ENCODE data around the gene PROSER3.

The PROSER3 gene

GRCh38 chr19:35739275-35740107 is 18.5 kb upstream of the PROSER3 start:
- no peak for DNase-seq

DNA sequence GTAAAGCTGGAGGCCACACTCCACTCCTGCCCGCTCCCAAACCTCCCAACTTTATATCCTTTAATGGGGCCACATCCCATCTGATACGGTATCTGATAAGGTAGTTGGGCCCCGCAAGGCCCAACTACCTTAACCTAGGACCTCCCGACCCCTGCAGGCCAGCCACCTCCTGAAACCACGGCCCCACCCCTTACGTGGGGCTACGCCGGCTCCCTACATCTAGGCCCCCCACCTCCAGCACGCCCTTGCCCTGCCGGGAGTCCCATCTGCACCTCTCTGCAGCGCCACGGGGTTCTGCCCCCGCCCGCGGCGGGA is 17.9 kb upstream of the PROSER3 start:
- no peak for DNase-seq

GRCh38 chr19:35740423-35741202 is 17.4 kb upstream of the PROSER3 start:
- peak; percentile 99 for DNase-seq

DNA sequence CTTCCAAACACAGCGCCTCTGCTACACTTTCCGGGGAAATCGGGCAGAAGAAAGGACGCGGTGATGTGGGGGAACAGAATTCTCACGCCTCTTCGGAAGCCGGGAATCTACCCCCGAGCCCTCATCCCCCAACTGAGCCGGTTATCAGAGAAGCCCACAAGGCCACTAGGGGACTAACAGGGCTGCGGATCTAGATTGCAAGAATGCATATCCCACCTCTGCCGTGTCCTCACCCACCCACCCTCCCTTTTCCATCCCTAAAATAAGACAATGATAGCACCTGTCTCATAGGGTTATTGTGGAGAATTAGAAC is 16.8 kb upstream of the PROSER3 start:
- no peak for DNase-seq

DNA sequence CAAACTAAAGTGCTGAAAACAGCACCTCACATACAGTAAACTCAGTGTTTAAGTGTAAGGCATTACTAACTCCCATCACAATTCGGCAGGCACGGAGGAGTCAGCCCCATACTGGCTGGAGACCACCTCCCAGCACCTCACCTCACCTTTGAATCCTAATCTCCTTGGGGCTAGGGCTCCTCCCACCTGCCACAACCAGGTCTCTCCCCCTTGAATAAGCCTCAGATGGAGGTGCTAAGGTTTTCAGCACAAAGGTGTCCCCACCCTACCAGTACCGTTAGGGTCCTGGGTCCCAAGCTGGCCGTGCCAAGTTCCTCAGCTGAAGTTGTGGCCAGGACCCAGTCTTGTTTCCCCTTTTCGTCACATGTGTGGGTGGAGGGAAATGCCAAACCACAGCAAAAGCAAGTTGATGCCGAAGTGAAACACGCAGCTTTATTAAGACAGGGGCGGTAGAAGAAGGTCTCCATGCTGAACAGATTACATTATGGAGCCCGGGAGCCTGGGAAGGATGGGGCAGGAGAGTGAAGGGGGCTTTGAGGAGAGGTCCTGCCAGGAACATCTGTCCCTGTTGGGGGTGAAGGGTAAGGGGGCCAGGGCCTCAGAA is 15.8 kb upstream of the PROSER3 start, which contains the start of gene IGFLR1:
IGFLR1 (minus strand) TSS at position 332 of the 604 bp plus-strand sequence. CDS start 1,272 bp downstream, outside the sequence.
- no peak for DNase-seq

GRCh38 chr19:35743640-35744429 is 14.1 kb upstream of the PROSER3 start:
- DNase-seq, result no peak

DNA sequence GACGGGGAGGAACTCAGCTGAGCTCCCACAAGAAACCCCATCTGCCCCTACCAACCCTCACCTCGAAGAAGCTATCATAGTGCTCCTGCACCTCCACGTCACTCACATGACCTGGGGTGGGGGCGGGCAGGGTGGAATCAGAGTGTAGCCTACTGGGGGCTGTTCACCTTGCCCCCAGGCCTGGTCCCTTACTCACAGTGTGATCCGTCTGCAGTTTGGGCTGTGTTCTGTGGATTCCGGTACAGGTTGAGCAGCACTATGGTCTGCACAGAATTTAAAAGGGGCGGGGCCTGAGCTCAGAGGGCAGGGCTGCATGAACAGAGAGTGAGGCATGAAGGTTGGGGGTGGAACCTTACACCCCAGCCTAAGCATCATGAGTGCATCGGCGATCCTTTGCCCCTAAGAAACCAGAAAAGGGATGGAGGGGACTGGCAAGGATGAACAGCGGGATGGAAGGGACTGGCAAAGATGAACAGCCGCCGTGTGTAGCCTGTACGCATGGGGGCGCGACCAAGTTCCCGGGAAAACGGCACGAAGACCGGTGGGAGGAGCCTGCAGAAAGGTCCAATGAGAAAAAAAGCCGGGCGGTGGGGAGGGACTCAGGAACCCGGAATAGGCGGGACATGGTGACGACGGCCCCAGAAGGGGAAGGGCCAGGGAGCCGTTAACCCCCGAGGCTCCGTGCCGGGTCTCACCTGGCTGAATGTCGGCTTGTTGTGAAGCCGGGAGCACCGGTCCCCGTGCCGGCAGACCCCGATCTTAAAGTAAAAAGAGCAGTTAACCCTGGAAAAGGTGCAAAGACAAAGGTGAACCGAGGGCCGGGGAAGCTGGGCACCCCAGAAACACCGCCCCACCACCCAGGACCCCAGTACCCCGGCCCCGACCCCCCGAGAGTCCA is 13.3 kb upstream of the PROSER3 start:
- DNase-seq, result peak; percentile 92

DNA sequence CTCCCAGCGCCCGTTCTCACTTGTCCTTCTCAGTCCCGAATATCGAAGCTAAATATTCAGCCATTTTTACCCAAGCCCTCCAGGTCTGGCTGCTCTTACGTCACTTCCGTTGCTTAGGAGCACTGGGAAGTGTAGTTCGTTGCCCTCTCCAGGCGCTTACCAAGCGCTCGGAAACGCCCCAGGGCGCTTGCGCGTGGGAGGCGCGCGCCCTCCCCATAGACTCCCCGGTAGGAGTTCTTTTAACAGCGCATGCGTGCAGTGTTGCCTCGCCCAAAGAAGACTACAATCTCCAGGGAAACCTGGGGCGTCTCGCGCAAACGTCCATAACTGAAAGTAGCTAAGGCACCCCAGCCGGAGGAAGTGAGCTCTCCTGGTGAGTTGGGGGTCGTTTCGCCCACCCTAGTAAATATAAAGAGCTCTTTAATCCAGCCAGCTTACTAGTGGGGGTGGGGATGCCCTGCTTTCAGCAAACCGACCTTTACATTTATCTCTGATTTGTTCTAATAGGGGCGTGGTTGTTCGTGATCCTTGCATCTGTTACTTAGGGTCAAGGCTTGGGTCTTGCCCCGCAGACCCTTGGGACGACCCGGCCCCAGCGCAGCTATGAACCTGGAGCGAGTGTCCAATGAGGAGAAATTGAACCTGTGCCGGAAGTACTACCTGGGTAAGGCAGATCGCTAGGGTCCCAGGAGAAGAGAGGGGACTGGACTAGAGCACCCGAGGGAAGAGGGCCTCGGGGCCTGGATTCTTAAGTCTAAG is 12.5 kb upstream of the PROSER3 start, which contains the start of the genes PSENEN and U2AF1L4:
PSENEN (plus strand) TSS at position 324 of the 759 bp plus-strand sequence; CDS start at position 604, 280 bp downstream.
U2AF1L4 (minus strand) TSS at position 91 of the 759 bp plus-strand sequence; CDS start at position 64, 27 bp downstream.
- peak; percentile 99 for DNase-seq

- DNase-seq, result no peak
Observed at GRCh38 chr19:35746087-35746462, 11.9 kb upstream of the PROSER3 start.

- no peak for DNase-seq
Observed at GRCh38 chr19:35746531-35746930, 11.4 kb upstream of the PROSER3 start.

DNA sequence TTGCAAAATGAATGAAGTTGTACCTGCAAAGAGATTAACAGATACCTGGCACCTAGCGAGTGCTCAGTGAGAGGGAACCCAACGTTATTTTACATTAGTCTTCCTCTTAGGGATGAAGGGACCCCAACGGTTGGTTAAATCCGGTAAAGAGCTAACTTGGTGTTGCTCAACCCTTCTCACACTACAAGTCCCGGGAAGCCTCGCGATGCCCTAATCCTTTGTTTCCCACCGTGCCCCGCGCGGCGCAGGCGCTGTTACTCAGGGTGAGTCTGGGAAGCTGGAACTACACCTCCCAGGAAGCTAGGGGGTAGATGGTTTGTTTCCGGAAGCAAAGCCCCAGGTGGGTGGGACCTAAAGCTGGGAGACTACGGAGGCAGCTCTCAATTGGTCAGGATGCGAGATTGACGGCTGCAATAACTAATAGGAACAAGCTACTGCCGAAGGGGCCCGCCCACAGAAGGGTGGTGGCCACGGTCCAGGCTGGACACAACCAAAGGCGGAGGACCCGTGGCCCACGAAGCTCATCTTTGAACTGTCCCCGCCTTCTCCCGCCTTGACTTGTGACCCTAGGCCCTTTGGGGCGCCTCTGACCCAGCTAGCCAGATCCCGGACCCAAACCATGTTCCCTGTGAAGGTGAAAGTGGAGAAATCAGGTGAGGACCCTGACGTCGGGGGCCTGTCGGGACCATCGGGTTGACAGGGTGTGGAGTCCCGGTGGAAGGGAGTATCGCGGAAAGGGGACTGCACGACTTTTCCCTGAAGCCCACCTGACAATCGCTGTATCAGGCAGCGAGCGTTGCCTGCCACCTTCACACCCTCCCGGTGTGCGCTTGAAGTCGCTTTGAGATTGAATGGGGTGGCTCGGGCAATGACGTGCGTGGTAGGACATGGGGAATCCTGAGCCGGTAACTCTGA is 9.6 kb upstream of the PROSER3 start, which contains the start of gene LIN37:
LIN37 (plus strand) TSS at position 471 of the 915 bp plus-strand sequence; CDS start at position 620, 149 bp downstream.
- DNase-seq, result peak; percentile 99

- DNase-seq, result no peak
Observed at GRCh38 chr19:35750167-35750566, 7.8 kb upstream of the PROSER3 start.

GRCh38 chr19:35751839-35752745 is 5.9 kb upstream of the PROSER3 start:
- no peak for DNase-seq

DNA sequence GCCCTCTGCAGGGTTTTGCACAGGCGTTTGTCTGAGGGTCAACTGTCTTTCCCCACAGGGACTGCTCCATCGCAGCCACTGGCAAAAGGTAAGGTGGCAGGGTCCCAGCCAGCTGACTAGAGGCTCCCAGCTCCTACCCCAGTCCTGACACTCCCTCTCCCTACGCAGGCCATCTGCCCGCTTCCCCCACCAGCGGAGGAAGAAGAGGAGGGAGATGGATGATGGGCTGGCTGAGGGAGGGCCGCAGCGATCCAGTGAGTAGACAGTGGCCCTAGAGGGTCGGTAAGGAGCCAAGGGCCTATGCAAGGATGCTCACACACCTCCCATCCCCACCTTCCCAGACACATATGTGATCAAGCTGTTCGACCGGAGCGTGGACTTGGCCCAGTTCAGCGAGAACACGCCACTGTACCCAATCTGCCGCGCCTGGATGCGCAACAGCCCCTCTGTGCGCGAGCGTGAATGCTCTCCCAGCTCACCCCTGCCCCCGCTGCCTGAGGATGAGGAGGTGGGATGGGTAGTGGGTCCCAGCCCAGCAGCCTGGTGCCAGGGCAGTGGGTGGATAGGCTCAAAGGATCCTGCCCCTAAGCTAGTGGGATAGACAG is 5.1 kb upstream of the PROSER3 start:
- DNase-seq, result no peak

- DNase-seq, result no peak
Observed at GRCh38 chr19:35753634-35754369, 4.2 kb upstream of the PROSER3 start.

- DNase-seq, result no peak
Observed at GRCh38 chr19:35754370-35755130, 3.4 kb upstream of the PROSER3 start.

- no peak for DNase-seq
Observed at GRCh38 chr19:35755131-35755549, 2.8 kb upstream of the PROSER3 start.

Data from NCI-H1694 treated with DMSO at 0.1 percent for 48 hours (cell line).